Right lobe of liver (tissue), 4 donors: Measurements from ENCODE around the gene PATL1.

Experiments
- POLR2A ChIP-seq: fragments of 450-650 bp; IDR thresholded peaks from one replicate; pipeline ENCODE4 v1.6.1; 2017; ENCODE audit warnings: antibody characterized with exemption, mild to moderate bottlenecking
- TF ChIP-seq, protein P1 (sequence below), 4 donors: fragments of 200-600 bp in 3 of 4; fragments of 450-650 bp in 1 of 4; IDR thresholded peaks; one replicate each; pipeline versions ENCODE4 v1.5.1 to v1.8.0; 2016 to 2022; ENCODE audit warnings: antibody characterized with exemption in 4 of 4, mild to moderate bottlenecking in 2 of 4
- donor health status: DM: no; HTN: no; CAD: no.
- donor health status: DM: no; HTN: no; CAD: no.
- donor health status: DM: no; HTN: yes; CAD: no.

- TF ChIP-seq, protein P1, sequence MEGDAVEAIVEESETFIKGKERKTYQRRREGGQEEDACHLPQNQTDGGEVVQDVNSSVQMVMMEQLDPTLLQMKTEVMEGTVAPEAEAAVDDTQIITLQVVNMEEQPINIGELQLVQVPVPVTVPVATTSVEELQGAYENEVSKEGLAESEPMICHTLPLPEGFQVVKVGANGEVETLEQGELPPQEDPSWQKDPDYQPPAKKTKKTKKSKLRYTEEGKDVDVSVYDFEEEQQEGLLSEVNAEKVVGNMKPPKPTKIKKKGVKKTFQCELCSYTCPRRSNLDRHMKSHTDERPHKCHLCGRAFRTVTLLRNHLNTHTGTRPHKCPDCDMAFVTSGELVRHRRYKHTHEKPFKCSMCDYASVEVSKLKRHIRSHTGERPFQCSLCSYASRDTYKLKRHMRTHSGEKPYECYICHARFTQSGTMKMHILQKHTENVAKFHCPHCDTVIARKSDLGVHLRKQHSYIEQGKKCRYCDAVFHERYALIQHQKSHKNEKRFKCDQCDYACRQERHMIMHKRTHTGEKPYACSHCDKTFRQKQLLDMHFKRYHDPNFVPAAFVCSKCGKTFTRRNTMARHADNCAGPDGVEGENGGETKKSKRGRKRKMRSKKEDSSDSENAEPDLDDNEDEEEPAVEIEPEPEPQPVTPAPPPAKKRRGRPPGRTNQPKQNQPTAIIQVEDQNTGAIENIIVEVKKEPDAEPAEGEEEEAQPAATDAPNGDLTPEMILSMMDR (IDR thresholded peaks at IDR 0.05): no peak
- no peak for TF ChIP-seq POLR2A
These were observed 24.1 kb upstream of the PATL1 start for GRCh38 chr11:59692915-59693314.
